ENCODE measurements around the gene RBPJL. TPM values are rescaled to one million over a fixed set of nuclear protein-coding genes. Genes with fewer than 3 reads are reported as not detected.
A peak's percentile ranks its signal among the peaks of the same experiment; 100 is the strongest.

RBPJL gene
- total and polyA plus RNA-seq, 2 of the 13 experiments (the other 11 are each of a cell fraction or from before 2014, with no cell fraction given) = not detected

- no peak for TF ChIP-seq NCOA5 (CRISPR knock-in tag; IDR thresholded peaks at IDR 0.05)
- TF ChIP-seq ZNF275 (CRISPR knock-in tag; IDR thresholded peaks at IDR 0.05; ENCODE audit: borderline replicate concordance) = no peak
- no peak for TF ChIP-seq ZNF44 (CRISPR knock-in tag; IDR thresholded peaks at IDR 0.05)
- no peak for TF ChIP-seq ZNF7 (CRISPR knock-in tag; IDR thresholded peaks at IDR 0.05)
- no peak for TF ChIP-seq ZNF318 (CRISPR knock-in tag; IDR thresholded peaks at IDR 0.05)
- TF ChIP-seq THRA (CRISPR knock-in tag; IDR thresholded peaks at IDR 0.05; ENCODE audit: borderline replicate concordance) = peak; percentile 92
- no peak for TF ChIP-seq ZNF552 (CRISPR knock-in tag; IDR thresholded peaks at IDR 0.05; ENCODE audit: borderline replicate concordance)
- TF ChIP-seq ZNF704 (CRISPR knock-in tag; IDR thresholded peaks at IDR 0.05; ENCODE audit: borderline replicate concordance) = no peak
- TF ChIP-seq HOXA9 (CRISPR knock-in tag; IDR thresholded peaks at IDR 0.05; ENCODE audit: borderline replicate concordance) = no peak
- no peak for TF ChIP-seq SRSF9 (IDR thresholded peaks at IDR 0.05; ENCODE audit: borderline replicate concordance, insufficient read depth, low read depth, low read length, poor library complexity, severe bottlenecking)
- 0 out of 2 replicates have a peak, but pooled peaks have one; percentile 47 for TF ChIP-seq ZNF232 (CRISPR knock-in tag; IDR thresholded peaks at IDR 0.05; ENCODE audit: borderline replicate concordance)
- TF ChIP-seq RBFOX2 (IDR thresholded peaks at IDR 0.05; ENCODE audit: low read depth, low read length) = peak; percentile 45; the same call in 1 of the 2 replicates
- TF ChIP-seq NR2C2 (CRISPR knock-in tag; IDR thresholded peaks at IDR 0.05; ENCODE audit: borderline replicate concordance) = peak; percentile 46; the same call in 1 of the 2 replicates
- TF ChIP-seq PHF21A (CRISPR knock-in tag; IDR thresholded peaks at IDR 0.05) = peak; percentile 87
- TF ChIP-seq PBX2 (CRISPR knock-in tag; IDR thresholded peaks at IDR 0.05) = no peak
- TF ChIP-seq IKZF1 (IDR thresholded peaks at IDR 0.05) = no peak
Observed at GRCh38 chr20:45340236-45340847, 33.7 kb downstream of the RBPJL start (continued).

Data from HepG2 (cell line).